B cell (primary cell): Measurements from ENCODE around the gene VPS11. TPM values are rescaled to one million over a fixed set of nuclear protein-coding genes. Genes with fewer than 3 reads are reported as not detected.

ENCODE experiments used
- ATAC-seq: fragments of 200-7000 bp; cut with Tn5 transposase; one replicate; pipeline ENCODE4 v1.10.0; 2021; ENCODE audit warnings: low read depth, mild to moderate bottlenecking, moderate number of reproducible peaks, moderate library complexity
- CTCF ChIA-PET: fragments of 350-600 bp; sonication (Branson Sonifier 250); formaldehyde crosslinking; loops from one replicate; lab custom pipeline; 2021; ENCODE audit warnings: antibody characterized with exemption, inconsistent platforms; lab: Charles Lee
- POLR2A ChIA-PET: fragments of 350-600 bp; sonication (Branson Sonifier 250); formaldehyde crosslinking; loops from one replicate; lab custom pipeline; 2021; ENCODE audit warnings: antibody characterized with exemption; lab: Charles Lee
- DNase-seq: peaks from one replicate; pipeline ENCODE4 v3.0.0; 2013
- H2AFZ ChIP-seq: 2 replicates; pipeline ENCODE4 v1.6.1; 2012; ENCODE audit warnings: mild to moderate bottlenecking, low read depth, low read length; ENCODE audit not compliant: insufficient read depth, poor library complexity, severe bottlenecking
- H3K27ac ChIP-seq, 2 donors: 1 replicate in 1 of 2; 2 replicates in 1 of 2; pipeline ENCODE4 v1.5.1; 2012 to 2013; ENCODE audit warnings: low read length in 2 of 2, mild to moderate bottlenecking in 2 of 2, moderate library complexity in 1 of 2
- H3K27me3 ChIP-seq, 4 experiments: fragments of 200-600 bp in 1 of 4; sonication (generic) in 1 of 4; replicated peaks in 1 of 4; 1 replicate in 2 of 4; 2 replicates in 2 of 4; pipeline versions ENCODE4 v1.6.1 to v1.7.0; 2013 to 2016; ENCODE audit warnings: low read length in 3 of 4, mild to moderate bottlenecking in 2 of 4, mixed read lengths in 1 of 4, moderate library complexity in 1 of 4; ENCODE audit not compliant: insufficient read depth in 4 of 4, control insufficient read depth in 3 of 4; ENCODE audit errors: control extremely low read depth in 1 of 4
- H3K36me3 ChIP-seq, 2 experiments: replicated peaks in 1 of 2; 1 replicate in 1 of 2; 2 replicates in 1 of 2; pipeline versions ENCODE4 v1.6.1 to v1.7.1; 2013; ENCODE audit warnings: low read length in 1 of 2; ENCODE audit not compliant: insufficient read depth in 2 of 2, control insufficient read depth in 1 of 2; ENCODE audit errors: control extremely low read depth in 1 of 2, extremely low read depth in 1 of 2
- H3K4me1 ChIP-seq, 2 donors: fragments of 200-600 bp in 1 of 2; sonication (generic) in 1 of 2; 1 replicate in 1 of 2; 2 replicates in 1 of 2; pipeline versions ENCODE4 v1.5.1 to v1.6.1; 2013 to 2017; ENCODE audit warnings: low read length in 2 of 2; ENCODE audit not compliant: control insufficient read depth in 2 of 2, insufficient read depth in 2 of 2
- H3K4me2 ChIP-seq: replicated peaks from 2 replicates; pipeline ENCODE3; 2012; ENCODE audit warnings: mild to moderate bottlenecking, low read depth, low read length; ENCODE audit not compliant: poor library complexity, severe bottlenecking
- H3K4me3 ChIP-seq, 5 experiments: fragments of 200-600 bp in 1 of 5; sonication (generic) in 1 of 5; 1 replicate in 3 of 5; 2 replicates in 2 of 5; pipeline versions ENCODE4 v1.5.1 to v1.7.0; 2011 to 2016; ENCODE audit warnings: low read length in 4 of 5, mild to moderate bottlenecking in 4 of 5, low read depth in 2 of 5, control low read depth in 1 of 5, moderate library complexity in 1 of 5; ENCODE audit not compliant: insufficient read depth in 1 of 5; ENCODE audit errors: control extremely low read depth in 1 of 5, extremely low read depth in 1 of 5
- H3K79me2 ChIP-seq: fragments of 200-600 bp; sonication (generic); one replicate; pipeline ENCODE4 v1.6.0; 2016; ENCODE audit warnings: low read length; ENCODE audit not compliant: control insufficient read depth, insufficient read depth
- H3K9ac ChIP-seq: fragments of 200-600 bp; sonication (generic); 2 replicates; pipeline ENCODE4 v1.6.1; 2017; ENCODE audit warnings: mild to moderate bottlenecking, low read length, moderate library complexity
- H3K9me3 ChIP-seq, 3 donors: one replicate each; pipeline versions ENCODE4 v1.6.1 to v1.7.1; 2013; ENCODE audit warnings: low read length in 2 of 3; ENCODE audit not compliant: control insufficient read depth in 2 of 3, insufficient read depth in 1 of 3; ENCODE audit errors: control extremely low read depth in 1 of 3
- H4K20me1 ChIP-seq: 2 replicates; pipeline ENCODE4 v1.6.0; 2012; ENCODE audit warnings: mild to moderate bottlenecking, low read length; ENCODE audit not compliant: insufficient read depth, control insufficient read depth, poor library complexity, severe bottlenecking
- H3K27ac Mint-ChIP-seq: one replicate; pipeline ENCODE4 v1.8.0; 2021; ENCODE audit warnings: mixed read lengths
- H3K27me3 Mint-ChIP-seq: one replicate; pipeline ENCODE4 v1.8.0; 2021; ENCODE audit warnings: mixed read lengths
- H3K4me1 Mint-ChIP-seq: one replicate; pipeline ENCODE4 v1.8.0; 2021; ENCODE audit warnings: mixed read lengths
- H3K4me3 Mint-ChIP-seq: one replicate; pipeline ENCODE4 v1.8.0; 2021; ENCODE audit warnings: mixed read lengths
- H3K9me3 Mint-ChIP-seq: one replicate; pipeline ENCODE4 v1.8.0; 2022; ENCODE audit warnings: mixed read lengths; ENCODE audit not compliant: insufficient read depth
- CTCF ChIP-seq: fragments of 200-600 bp; IDR thresholded peaks from one replicate; pipeline ENCODE4 v1.8.0; 2022; ENCODE audit warnings: antibody characterized with exemption, mild to moderate bottlenecking
- EZH2 ChIP-seq: IDR thresholded peaks from 2 replicates; pipeline ENCODE4 v1.6.1; 2012; ENCODE audit warnings: borderline replicate concordance, low read depth, mild to moderate bottlenecking, moderate library complexity, low read length; ENCODE audit not compliant: insufficient read depth, poor library complexity, severe bottlenecking
- WGBS: methylation state at CpG from one replicate; pipeline ENCODE4 v1.1.5; 2013; ENCODE audit warnings: missing lambda C conversion rate; ENCODE audit not compliant: insufficient coverage; 5-methylcytosine and 5-hydroxymethylcytosine counted together
- intact Hi-C: fragments of 100-400 bp; cut with micrococcal nuclease; formaldehyde crosslinking; loops from one replicate; pipeline ENCODE4 v1.10.0; 2022
- polyA plus RNA-seq: library from polyadenylated mRNA; depleted of rRNA; stranded (reverse); fragments of >200 nt; gene quantifications from 2 replicates; pipeline ENCODE4 v1.2.3, GENCODE V29; 2012
- total RNA-seq, 2 donors: library from RNA; stranded (reverse); fragments of 120-200 nt in 1 of 2; gene quantifications; 1 replicate in 1 of 2; 2 replicates in 1 of 2; pipeline versions ENCODE4 v1.2.3 to v1.2.4, GENCODE V29; 2013 to 2022

Gene VPS11
- total and polyA plus RNA-seq, 2 donors (not counting 1 experiment from before 2014, with no cell fraction given): 35.7 to 64.7 TPM

DNA sequence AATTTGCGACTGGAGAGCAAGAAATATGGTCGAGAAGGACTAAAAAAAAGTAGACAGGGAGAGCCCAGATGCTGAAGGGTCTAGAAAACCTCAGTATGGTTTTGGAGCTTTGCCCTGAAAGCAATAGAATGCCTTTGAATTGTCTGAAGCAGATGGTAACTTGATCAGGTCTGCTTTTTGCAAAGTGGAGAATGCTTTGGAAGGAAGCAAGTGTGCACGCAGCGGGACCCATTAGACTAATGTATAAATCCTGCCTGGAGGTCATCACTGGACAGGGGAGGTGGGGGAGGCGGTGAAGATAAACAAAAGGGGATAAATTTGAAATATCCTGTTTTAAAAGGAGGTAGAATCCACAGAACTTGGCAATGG is 53.0 kb downstream of the VPS11 start:
- WGBS: 59% methylated on average over 5 of the region's 5 CpGs
- Mint-ChIP-seq H3K4me1 (peaks cover 28% of the 10 kb centered on the region), H3K4me3 (peak overlapping the region; percentile 87), H3K27ac (peak overlapping the region; percentile 90), H3K27me3 (no peaks in the 10 kb centered on the region), H3K9me3 (no peaks in the 10 kb centered on the region)
- CTCF ChIA-PET: interaction anchor here (1.4 to 2.1 kb wide), 3 partner anchors 12 to 85 kb away, joined by 4 to 8 read pairs (median 6); partner anchors contain the start of gene CBL
- Histone ChIP-seq H3K4me2 (peak overlapping the region; percentile 76), H2AFZ (peak overlapping the region; percentile 75), H3K9me3 (no peaks in the 10 kb centered on the region), H3K9ac (peak overlapping the region; percentile 64), H3K27me3 (no peaks in the 10 kb centered on the region), H3K36me3 (peaks cover 0 to 12% of the 10 kb centered on the region in 2 experiments), H3K27ac (peak overlapping the region; percentile 72 to 79), H3K79me2 (peaks cover 42% of the 10 kb centered on the region), H3K4me3 (peak overlapping the region in 4 of 5 experiments; percentile 45 to 95 (median 51)), H3K4me1 (peaks cover 15 to 20% of the 10 kb centered on the region in 2 donors), H4K20me1 (peaks cover 10% of the 10 kb centered on the region)
- intact Hi-C loops: loop anchor here (1.0 kb wide), 10 partner anchors 13 to 329 kb away; partner anchors contain the start of genes C2CD2L, DDX6, DPAGT1 and HMBS
- POLR2A ChIA-PET: interaction anchor here (0.5 to 1.9 kb wide), 6 partner anchors 8 to 228 kb away, joined by 3 to 11 read pairs (median 5); partner anchors contain the start of genes C2CD2L, DPAGT1 and NLRX1
- ATAC-seq: no peak
- TF ChIP-seq EZH2 (no peak), CTCF (no peak)
- DNase-seq: no peak
